K562 treated with DMSO at 1 percent for 48 hours (cell line): Measurements from ENCODE around the gene HENMT1. TPM values are rescaled to one million over a fixed set of nuclear protein-coding genes. Genes with fewer than 3 reads are reported as not detected.

Experiments
- total RNA-seq: library from RNA; unstranded; fragments of 300-600 nt; gene quantifications from 2 replicates; pipeline ENCODE4 v1.2.3, GENCODE V29; 2022; ENCODE audit warnings: low replicate concordance; ENCODE audit errors: extremely low read depth

HENMT1 gene
- not detected in 2 replicates for total RNA-seq

DNA sequence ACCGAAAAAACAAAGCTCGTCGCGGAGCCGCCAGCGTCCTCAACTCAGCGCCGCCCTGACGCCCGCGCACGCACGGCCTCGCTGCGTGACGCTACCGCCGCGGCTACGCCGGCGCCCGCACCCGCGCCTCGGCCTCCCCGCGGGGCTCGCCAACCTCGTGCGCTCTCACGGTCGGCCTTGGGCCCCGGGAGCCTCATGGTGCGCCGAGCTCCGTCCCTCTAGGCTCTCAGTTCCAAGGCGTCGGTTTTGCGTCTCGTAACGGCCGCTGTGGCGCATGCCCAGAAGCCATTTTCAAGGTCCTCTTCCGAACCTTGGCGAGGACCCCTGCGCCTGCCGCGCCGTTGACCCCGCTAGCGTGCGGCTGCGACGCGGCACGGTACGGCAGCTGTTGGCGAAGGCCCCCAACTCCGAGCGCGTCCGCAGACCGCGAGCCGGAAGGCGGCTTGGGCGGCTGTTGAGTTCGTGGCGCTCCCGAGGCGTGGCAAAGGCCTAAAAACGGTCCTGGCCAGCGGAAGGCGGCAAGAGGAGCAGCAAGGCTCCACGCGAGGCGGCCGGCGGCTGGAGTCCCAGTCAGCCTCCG lies at the start of gene HENMT1:
Gene HENMT1, minus strand, starts transcription at position 64 of the 580 bp plus-strand sequence. CDS start 1,209 bp downstream, outside the sequence.

DNA sequence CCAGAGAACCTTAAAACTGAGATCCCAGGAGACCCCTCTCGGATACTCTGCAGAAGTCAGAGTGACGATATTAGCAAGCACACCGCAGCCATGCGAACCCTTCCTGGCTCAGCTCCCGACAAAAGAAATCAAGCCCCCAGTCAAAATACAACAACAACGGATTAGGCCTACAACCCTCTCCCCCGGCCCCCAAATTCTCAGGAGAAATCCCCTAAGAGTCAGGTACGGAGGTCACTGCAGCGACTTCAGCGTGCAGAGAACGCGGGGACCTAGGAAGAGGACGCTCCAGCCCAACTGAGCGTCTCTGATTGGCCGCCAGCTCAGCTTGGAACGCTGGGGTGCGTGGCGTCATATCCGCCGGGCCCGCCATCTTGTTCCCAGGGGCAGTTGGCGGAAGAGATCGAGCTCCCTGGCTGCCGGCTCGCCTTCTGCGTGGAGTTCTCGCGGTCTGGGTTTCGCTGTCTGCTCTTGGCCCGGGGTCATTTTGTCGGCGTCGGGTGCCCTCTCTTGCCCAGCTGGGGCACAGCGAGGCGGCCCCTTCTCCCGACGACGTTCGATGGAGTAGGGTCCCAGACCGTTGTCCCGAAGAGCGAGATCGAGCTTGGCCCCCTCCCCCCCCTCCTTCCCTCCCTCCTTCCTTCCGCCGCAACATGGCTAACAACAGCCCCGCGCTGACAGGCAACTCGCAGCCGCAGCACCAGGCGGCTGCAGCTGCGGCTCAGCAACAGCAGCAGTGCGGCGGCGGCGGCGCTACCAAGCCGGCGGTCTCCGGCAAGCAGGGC lies 31.2 kb upstream of the HENMT1 start, which contains the start of gene PRPF38B:
Gene PRPF38B, plus strand, starts transcription at position 369 of the 782 bp plus-strand sequence. Its CDS starts 282 bp downstream, at position 651.

Other genes starting within 250 kb of the HENMT1 start
- gene NBPF6, start 210.8 kb downstream of the HENMT1 start, total RNA-seq = not detected in 2 replicates
- not detected in 2 replicates for gene EEIG2, start 101.0 kb downstream of the HENMT1 start, total RNA-seq
- not detected in 2 replicates for gene PRPF38B, start 31.2 kb upstream of the HENMT1 start, total RNA-seq
- gene FNDC7, start 51.8 kb upstream of the HENMT1 start, total RNA-seq = not detected in 2 replicates
- not detected in 2 replicates for gene STXBP3, start 85.6 kb upstream of the HENMT1 start, total RNA-seq
- gene AKNAD1, start 196.0 kb upstream of the HENMT1 start, total RNA-seq = not detected in 2 replicates
- not detected in 2 replicates for gene GPSM2, start 215.9 kb upstream of the HENMT1 start, total RNA-seq